ENCODE data around the gene KANSL1. TPM values are rescaled to one million over a fixed set of nuclear protein-coding genes. Genes with fewer than 3 reads are reported as not detected.
"Not testable (repeated sequence)": the region's sequence is repeated elsewhere in the genome, so short reads cannot be mapped to it uniquely, and the experiment has no call there.

The KANSL1 gene
- total and polyA plus RNA-seq, 2 experiments from 2014 or later: 49.0 to 206 TPM

- TF ChIP-seq ZNF462 (CRISPR knock-in tag; IDR thresholded peaks at IDR 0.05) (no peak), CREB1 (CRISPR knock-in tag; IDR thresholded peaks at IDR 0.05; ENCODE audit: low read depth) (no peak)
Measured at GRCh38 chr17:46020023-46020761, 173.0 kb downstream of the KANSL1 start (continued).

GRCh38 chr17:46019408-46019925, 173.8 kb downstream of the KANSL1 start:
- H3K27me3 Mint-ChIP-seq (ENCODE audit: insufficient read depth, low read depth, poor library complexity); H3K27ac Mint-ChIP-seq; DNase-seq (ENCODE audit: low spot score); H3K4me1 ChIP-seq (ENCODE audit: insufficient read depth); H3K4me2 ChIP-seq; H3K4me1 Mint-ChIP-seq; H3K4me3 Mint-ChIP-seq; H4K20me1 ChIP-seq (replicated peaks; ENCODE audit: insufficient read depth); H3K79me2 ChIP-seq (replicated peaks; ENCODE audit: insufficient read depth); ATAC-seq; H3K36me3 ChIP-seq (ENCODE audit: insufficient read depth); H3K27me3 ChIP-seq (ENCODE audit: insufficient read depth); H3K36me3 Mint-ChIP-seq (ENCODE audit: low read depth); H2AFZ ChIP-seq; H3K4me3 ChIP-seq; H3K27ac ChIP-seq (ENCODE audit: low read depth); H3F3A ChIP-seq (replicated peaks; ENCODE audit: low read depth); H3K9me2 ChIP-seq (ENCODE audit: insufficient read depth); H3K9me3 Mint-ChIP-seq: not testable (repeated sequence)
